ENCODE measurements around the gene SMYD3.

The SMYD3 gene

GRCh38 chr1:246218686-246219085 is 288.4 kb downstream of the SMYD3 start:
- DNase-seq (ENCODE audit: low read depth in 3 of 3, low spot score in 1 of 3) = no peak

- DNase-seq (ENCODE audit: low read depth in 3 of 3, low spot score in 1 of 3) = no peak
Measured at GRCh38 chr1:246216906-246217305, 290.2 kb downstream of the SMYD3 start.

DNA sequence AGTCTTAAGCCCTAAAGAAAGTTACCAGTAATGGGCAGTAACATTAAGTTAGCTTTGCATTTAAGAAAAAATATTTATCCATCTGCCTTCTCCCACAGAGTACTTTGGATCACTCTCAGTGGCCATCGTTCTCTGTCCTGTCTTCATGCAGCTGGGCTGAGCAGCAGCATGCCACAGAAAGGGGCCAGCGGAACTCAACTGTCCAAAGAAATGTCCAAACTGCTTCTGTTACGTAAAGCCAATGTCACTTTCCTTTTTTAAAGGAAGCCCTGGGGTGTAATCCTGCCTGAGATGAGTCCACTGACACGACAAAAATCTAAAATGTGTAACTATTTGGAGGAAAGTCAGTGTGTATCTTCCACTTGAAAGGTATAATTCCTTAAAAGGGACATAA is 291.6 kb downstream of the SMYD3 start:
- DNase-seq (ENCODE audit: low read depth in 3 of 3, low spot score in 1 of 3) = no peak

GRCh38 chr1:246214708-246215509 is 292.2 kb downstream of the SMYD3 start:
- no peak for DNase-seq (ENCODE audit: low read depth in 3 of 3, low spot score in 1 of 3)

GRCh38 chr1:246213947-246214346 is 293.1 kb downstream of the SMYD3 start:
- DNase-seq (ENCODE audit: low read depth in 3 of 3, low spot score in 1 of 3) = no peak

GRCh38 chr1:246213502-246213901 is 293.6 kb downstream of the SMYD3 start:
- no peak for DNase-seq (ENCODE audit: low read depth in 3 of 3, low spot score in 1 of 3)

GRCh38 chr1:246213036-246213435 is 294.0 kb downstream of the SMYD3 start:
- no peak for DNase-seq (ENCODE audit: low read depth in 3 of 3, low spot score in 1 of 3)

GRCh38 chr1:246212013-246212412 is 295.1 kb downstream of the SMYD3 start:
- no peak for DNase-seq (ENCODE audit: low read depth in 3 of 3, low spot score in 1 of 3)

GRCh38 chr1:246210756-246211155 is 296.3 kb downstream of the SMYD3 start:
- DNase-seq (ENCODE audit: low read depth in 3 of 3, low spot score in 1 of 3) = no peak

DNA sequence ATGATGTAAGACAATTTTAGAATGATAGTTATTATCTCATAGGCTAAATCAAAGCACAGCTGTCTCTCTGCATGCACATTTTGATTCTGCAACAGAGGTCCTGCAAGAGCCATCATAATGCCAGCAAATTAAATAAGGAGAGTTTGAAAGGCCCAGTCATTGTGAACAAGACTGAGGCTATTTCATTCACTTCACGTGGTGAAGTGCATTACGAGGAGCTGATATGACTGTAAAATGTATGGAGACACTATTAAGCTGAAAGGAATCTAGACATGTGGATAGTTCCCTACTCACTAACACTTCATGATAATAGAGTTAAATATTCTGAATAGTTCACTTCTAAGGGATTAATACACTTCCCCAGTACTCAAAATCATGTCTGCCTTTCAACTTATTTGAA is 299.0 kb downstream of the SMYD3 start:
- no peak for DNase-seq (ENCODE audit: low read depth in 3 of 3, low spot score in 1 of 3)

- DNase-seq (ENCODE audit: low read depth in 3 of 3, low spot score in 1 of 3) = no peak
Measured at GRCh38 chr1:246203180-246203579, 303.9 kb downstream of the SMYD3 start.

- no peak for DNase-seq (ENCODE audit: low read depth in 3 of 3, low spot score in 1 of 3)
Measured at GRCh38 chr1:246200738-246201137, 306.3 kb downstream of the SMYD3 start.

- DNase-seq (ENCODE audit: low read depth in 3 of 3, low spot score in 1 of 3) = no peak
Measured at GRCh38 chr1:246200225-246200624, 306.9 kb downstream of the SMYD3 start.

DNA sequence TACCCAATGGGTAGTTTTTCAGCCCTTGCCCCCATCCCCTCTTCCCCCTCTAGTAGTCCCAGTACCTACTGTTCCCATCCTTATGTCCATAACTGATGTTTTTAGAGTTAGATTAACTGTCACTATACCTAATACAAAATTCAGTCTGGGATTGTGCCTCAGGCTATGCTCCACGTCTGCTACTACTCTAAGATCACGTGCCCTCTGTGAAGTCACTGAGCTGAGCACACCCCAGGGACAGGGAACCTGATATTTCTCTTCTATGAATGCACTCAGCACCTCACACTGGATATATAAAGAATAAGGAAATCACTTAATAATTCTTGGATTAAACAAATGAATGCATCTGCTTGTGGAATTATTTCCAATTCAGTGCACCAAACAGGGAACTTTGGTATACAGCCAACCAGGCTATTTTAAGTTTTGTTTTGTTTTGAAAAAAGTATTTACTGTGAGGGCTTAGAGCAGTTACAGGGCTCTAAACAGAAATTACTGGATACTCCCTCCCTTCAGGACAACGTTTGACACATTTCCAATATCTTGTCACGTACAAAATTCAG is 307.9 kb downstream of the SMYD3 start:
- DNase-seq (ENCODE audit: low read depth in 3 of 3, low spot score in 1 of 3) = no peak

DNA sequence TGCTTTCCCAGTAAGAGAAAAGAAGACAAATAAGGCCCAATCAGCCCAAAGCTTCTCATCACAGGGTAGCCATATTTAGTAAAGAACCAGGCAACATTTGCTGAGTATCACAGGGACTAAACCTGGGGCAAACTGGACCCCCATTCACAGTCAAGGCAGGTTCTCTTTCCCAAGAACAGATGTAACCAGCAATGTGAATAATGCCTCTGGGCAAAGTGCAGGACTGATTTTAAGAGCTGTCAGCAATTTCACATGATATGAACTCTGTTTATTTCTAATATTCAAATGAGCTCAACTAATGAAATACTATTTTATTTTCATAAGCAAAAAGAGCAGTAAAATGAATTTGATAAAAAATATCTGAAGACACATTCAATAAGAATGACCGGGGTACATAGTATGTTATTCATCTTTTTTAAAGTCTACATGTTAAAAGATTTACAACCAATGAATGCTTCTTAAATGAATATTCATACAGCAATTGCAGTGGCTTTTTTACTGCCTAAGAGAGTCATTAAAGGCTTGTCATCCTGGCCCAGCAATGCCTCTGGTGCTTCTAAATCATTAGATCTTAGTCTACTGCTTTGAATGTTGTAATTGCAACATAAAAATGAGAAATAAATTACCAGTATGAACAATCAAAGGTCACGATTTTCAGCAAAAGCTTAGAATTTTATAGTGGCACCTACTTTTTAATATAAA is 308.8 kb downstream of the SMYD3 start:
- DNase-seq (ENCODE audit: low read depth in 3 of 3, low spot score in 1 of 3) = no peak

- DNase-seq (ENCODE audit: low read depth in 3 of 3, low spot score in 1 of 3) = no peak
Measured at GRCh38 chr1:246197076-246197475, 310.0 kb downstream of the SMYD3 start.

GRCh38 chr1:246195296-246195695 is 311.8 kb downstream of the SMYD3 start:
- DNase-seq (ENCODE audit: low read depth in 3 of 3, low spot score in 1 of 3) = no peak

DNA sequence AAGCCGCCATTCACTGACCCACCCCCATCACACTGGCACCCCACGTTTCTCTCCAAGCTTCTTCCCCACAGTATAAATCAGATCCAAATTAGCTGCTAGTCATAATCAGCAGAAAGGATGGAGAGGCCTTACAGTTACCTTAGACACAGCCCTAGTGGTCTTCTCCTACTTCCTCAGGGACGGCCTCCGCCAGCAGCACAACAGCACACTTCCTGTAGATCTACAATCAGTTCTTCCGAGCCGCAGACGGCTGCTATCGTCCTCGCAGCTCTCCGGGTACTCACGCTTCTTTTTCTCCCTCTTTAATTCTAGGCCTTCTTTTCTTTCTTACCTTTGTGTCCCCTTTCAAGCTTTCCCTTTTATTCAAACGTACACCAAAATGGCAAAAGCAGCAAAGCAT is 313.5 kb downstream of the SMYD3 start:
- no peak for DNase-seq (ENCODE audit: low read depth in 3 of 3, low spot score in 1 of 3)

DNA sequence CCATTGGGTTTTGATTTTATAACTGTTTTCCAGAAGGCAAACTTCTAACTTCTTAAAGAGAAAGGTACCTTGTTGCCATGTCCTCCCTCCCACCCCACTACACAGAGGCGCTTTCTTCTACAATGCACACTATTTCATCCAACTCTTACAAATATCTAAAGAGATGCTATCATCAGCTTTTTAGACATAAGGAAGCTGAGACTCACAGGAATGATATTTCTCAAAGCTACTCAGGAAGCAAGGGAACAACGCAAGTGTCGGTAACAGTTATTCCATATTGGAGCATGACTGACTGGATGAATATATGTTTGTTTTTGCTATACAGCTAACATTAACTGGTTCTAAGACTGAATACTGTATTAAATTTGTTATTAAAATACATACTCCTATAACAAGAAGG is 318.0 kb downstream of the SMYD3 start:
- DNase-seq (ENCODE audit: low read depth in 3 of 3, low spot score in 1 of 3) = no peak

- no peak for DNase-seq (ENCODE audit: low read depth in 3 of 3, low spot score in 1 of 3)
Measured at GRCh38 chr1:246187834-246188372, 319.2 kb downstream of the SMYD3 start.

DNA sequence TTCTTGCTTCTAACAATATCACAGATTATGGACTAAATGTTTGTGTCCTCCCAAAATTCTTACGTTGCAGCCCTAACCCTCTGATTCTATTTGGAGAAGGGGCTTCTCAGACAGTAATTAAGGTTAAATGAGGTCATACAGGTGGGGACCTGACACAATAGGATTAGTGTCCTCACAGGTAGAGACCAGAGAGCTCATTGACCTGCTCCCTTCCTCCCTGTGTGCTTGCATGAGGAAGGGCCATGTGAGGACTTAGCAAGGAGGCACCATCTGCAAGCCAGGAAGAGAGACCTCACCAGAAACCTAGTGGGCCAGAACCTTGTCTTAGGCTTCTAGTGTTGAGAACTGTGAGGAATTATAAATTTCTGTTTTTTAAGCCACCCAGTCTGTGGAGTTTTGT is 322.6 kb downstream of the SMYD3 start:
- no peak for DNase-seq (ENCODE audit: low read depth in 3 of 3, low spot score in 1 of 3)

Measured in stimulated activated CD4-positive, alpha-beta T cell treated with anti-CD3 and anti-CD28 coated beads, TNF-alpha, amount 100 ng/mL, for 1 hour (primary cell).